GM19438 (cell line): ENCODE data around the gene B9D2.

Experiments
- ATAC-seq: cut with Tn5 transposase; IDR thresholded peaks from one replicate; pipeline ENCODE4 v1.9.1; 2021; ENCODE audit warnings: low read depth; ENCODE audit not compliant: unreplicated experiment

The B9D2 gene

GRCh38 chr19:41316306-41316920 is 47.5 kb downstream of the B9D2 start:
- ATAC-seq: no peak

- no peak for ATAC-seq
These were observed 52.3 kb downstream of the B9D2 start for GRCh38 chr19:41311613-41312012.

GRCh38 chr19:41311072-41311471 is 52.9 kb downstream of the B9D2 start:
- no peak for ATAC-seq

GRCh38 chr19:41310033-41310831 is 53.7 kb downstream of the B9D2 start, which contains the start of gene CCDC97:
Gene CCDC97, plus strand, starts transcription at chr19:41310172. Its CDS starts 139 bp downstream, at chr19:41310311.
- ATAC-seq: peak; percentile 73

GRCh38 chr19:41309180-41310032 is 54.5 kb downstream of the B9D2 start:
- ATAC-seq: no peak

- no peak for ATAC-seq
These were observed 55.3 kb downstream of the B9D2 start for GRCh38 chr19:41308450-41309179.

- ATAC-seq: no peak
These were observed 55.9 kb downstream of the B9D2 start for GRCh38 chr19:41307954-41308449.

GRCh38 chr19:41307090-41307875 is 56.7 kb downstream of the B9D2 start:
- ATAC-seq: no peak

- ATAC-seq: no peak
These were observed 57.8 kb downstream of the B9D2 start for GRCh38 chr19:41305927-41306793.

GRCh38 chr19:41304706-41305483 is 59.1 kb downstream of the B9D2 start:
- no peak for ATAC-seq
